RWPE2 (cell line): ENCODE results near the gene WDR46.

Source experiments
- ATAC-seq: fragments of 200-7000 bp; cut with Tn5 transposase; 3 replicates; pipeline ENCODE4 v1.9.1; 2021; ENCODE audit warnings: low read depth
- DNase-seq: peaks from one replicate; pipeline ENCODE4 v3.0.0-alpha.2; 2020; ENCODE audit warnings: low spot score
- H3K27ac ChIP-seq: fragments of 450-650 bp; 2 replicates; pipeline ENCODE4 v1.5.1; 2017; ENCODE audit warnings: mild to moderate bottlenecking; ENCODE audit not compliant: poor library complexity, severe bottlenecking
- H3K27me3 ChIP-seq: fragments of 250-450 bp; sonication (Bioruptor Pico); 2 replicates; pipeline ENCODE4 v1.5.1; 2021; ENCODE audit warnings: mild to moderate bottlenecking, moderate library complexity; ENCODE audit not compliant: insufficient read depth, poor library complexity, severe bottlenecking
- H3K36me3 ChIP-seq: fragments of 250-450 bp; sonication (Bioruptor Pico); 2 replicates; pipeline ENCODE4 v1.5.1; 2020; ENCODE audit warnings: low read depth, mild to moderate bottlenecking, moderate library complexity
- H3K4me1 ChIP-seq: fragments of 250-450 bp; sonication (Bioruptor Pico); 2 replicates; pipeline ENCODE4 v1.5.1; 2021; ENCODE audit warnings: mild to moderate bottlenecking, moderate library complexity; ENCODE audit not compliant: insufficient read depth, poor library complexity, severe bottlenecking
- H3K4me3 ChIP-seq: fragments of 250-450 bp; sonication (Bioruptor Pico); 2 replicates; pipeline ENCODE4 v1.5.1; 2021; ENCODE audit warnings: mild to moderate bottlenecking, moderate library complexity; ENCODE audit not compliant: severe bottlenecking
- H3K9me3 ChIP-seq: fragments of 250-450 bp; sonication (Bioruptor Pico); 2 replicates; pipeline ENCODE4 v1.5.1; 2021; ENCODE audit warnings: mild to moderate bottlenecking, moderate library complexity; ENCODE audit not compliant: severe bottlenecking
- TF ChIP-seq, protein P1 (sequence below): fragments of 450-650 bp; IDR thresholded peaks from one replicate; pipeline ENCODE4 v1.5.1; 2017; ENCODE audit warnings: mild to moderate bottlenecking, moderate library complexity; ENCODE audit not compliant: poor library complexity, severe bottlenecking

Gene WDR46, protein sequence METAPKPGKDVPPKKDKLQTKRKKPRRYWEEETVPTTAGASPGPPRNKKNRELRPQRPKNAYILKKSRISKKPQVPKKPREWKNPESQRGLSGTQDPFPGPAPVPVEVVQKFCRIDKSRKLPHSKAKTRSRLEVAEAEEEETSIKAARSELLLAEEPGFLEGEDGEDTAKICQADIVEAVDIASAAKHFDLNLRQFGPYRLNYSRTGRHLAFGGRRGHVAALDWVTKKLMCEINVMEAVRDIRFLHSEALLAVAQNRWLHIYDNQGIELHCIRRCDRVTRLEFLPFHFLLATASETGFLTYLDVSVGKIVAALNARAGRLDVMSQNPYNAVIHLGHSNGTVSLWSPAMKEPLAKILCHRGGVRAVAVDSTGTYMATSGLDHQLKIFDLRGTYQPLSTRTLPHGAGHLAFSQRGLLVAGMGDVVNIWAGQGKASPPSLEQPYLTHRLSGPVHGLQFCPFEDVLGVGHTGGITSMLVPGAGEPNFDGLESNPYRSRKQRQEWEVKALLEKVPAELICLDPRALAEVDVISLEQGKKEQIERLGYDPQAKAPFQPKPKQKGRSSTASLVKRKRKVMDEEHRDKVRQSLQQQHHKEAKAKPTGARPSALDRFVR

DNA sequence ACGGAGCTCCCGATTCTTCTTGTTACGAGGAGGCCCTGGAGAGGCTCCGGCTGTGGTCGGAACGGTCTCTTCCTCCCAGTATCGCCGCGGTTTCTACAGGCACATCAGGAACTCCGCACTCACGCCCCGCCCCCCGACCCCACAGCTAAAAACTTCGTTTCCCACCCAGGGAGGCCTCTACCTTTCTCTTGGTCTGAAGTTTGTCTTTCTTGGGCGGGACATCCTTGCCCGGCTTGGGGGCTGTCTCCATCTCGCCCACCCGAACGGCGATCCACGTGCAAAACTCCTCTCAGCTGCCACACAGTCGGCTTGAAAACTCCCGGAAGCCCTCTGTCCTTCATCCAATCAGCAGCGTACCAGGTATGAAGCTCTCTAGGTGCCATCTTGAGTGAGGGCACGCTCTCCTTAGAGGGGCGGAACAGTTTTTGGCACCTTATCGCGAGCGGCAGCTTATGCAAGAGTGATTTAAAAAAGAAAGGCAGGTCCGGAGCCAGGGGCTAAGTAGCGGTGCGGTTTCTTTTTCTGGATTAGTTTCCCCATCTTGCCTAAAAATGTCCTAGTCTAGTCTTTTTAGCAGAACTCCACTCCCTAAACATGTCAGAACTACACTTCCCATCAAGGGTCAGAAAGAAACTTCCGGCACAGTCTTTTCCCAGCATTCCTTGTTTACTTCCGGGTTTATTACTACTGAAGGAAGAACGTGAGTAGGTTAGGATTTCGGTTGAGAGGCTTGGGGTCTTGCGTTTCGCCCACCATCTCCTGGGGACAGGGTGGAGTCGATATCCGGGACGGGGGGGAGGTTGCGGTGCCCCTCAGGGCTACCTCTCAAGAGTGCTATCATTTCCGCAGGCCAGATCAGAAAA, at the start of gene WDR46, which contains the start of gene PFDN6:
TSS of gene WDR46 (minus strand) at position 319 of the 863 bp plus-strand sequence. CDS start at position 250, 69 bp downstream.
TSS of gene PFDN6 (plus strand) at position 681 of the 863 bp plus-strand sequence. CDS start 256 bp downstream, outside the sequence.
- ATAC-seq (peak; percentile 95), DNase-seq (no peak)
- Histone ChIP-seq H3K36me3 (peaks cover 59% of the 10 kb centered on the region), H3K4me1 (no peaks in the 10 kb centered on the region), H3K27ac (peak within 1 kb of the TSS; percentile 23), H3K9me3 (no peaks in the 10 kb centered on the region), H3K27me3 (no peaks in the 10 kb centered on the region), H3K4me3 (peak within 1 kb of the TSS; percentile 76)
- TF ChIP-seq, protein P1, sequence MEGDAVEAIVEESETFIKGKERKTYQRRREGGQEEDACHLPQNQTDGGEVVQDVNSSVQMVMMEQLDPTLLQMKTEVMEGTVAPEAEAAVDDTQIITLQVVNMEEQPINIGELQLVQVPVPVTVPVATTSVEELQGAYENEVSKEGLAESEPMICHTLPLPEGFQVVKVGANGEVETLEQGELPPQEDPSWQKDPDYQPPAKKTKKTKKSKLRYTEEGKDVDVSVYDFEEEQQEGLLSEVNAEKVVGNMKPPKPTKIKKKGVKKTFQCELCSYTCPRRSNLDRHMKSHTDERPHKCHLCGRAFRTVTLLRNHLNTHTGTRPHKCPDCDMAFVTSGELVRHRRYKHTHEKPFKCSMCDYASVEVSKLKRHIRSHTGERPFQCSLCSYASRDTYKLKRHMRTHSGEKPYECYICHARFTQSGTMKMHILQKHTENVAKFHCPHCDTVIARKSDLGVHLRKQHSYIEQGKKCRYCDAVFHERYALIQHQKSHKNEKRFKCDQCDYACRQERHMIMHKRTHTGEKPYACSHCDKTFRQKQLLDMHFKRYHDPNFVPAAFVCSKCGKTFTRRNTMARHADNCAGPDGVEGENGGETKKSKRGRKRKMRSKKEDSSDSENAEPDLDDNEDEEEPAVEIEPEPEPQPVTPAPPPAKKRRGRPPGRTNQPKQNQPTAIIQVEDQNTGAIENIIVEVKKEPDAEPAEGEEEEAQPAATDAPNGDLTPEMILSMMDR = no peak

DNA sequence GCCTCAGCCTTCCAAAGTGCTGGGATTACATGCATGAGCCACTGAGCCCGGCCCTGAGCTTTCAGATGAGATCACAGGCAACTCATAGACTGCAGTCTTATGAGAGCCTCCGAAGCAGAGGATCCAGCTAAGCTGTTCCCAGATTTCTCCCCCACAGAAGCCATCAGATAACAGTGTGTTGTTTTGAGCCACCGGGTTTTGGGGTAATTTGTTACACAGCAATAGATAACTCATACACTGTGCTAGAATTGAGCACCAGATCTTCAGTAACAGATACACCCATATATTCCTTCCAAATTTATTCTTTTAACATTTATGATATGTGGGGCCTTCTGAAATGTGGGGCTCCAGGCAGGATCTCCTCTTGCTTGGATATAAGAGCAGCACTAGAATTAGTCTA, 47.5 kb upstream of the WDR46 start:
- no peaks in the 10 kb centered on the region for H3K9me3 ChIP-seq
- no peak overlapping the region for H3K4me3 ChIP-seq
- no peaks in the 10 kb centered on the region for H3K4me1 ChIP-seq
- no peaks in the 10 kb centered on the region for H3K27me3 ChIP-seq
- TF ChIP-seq, protein P1 = no peak
- ATAC-seq (no peak), DNase-seq (no peak)
- H3K27ac ChIP-seq = no peak overlapping the region
- H3K36me3 ChIP-seq = no peaks in the 10 kb centered on the region

DNA sequence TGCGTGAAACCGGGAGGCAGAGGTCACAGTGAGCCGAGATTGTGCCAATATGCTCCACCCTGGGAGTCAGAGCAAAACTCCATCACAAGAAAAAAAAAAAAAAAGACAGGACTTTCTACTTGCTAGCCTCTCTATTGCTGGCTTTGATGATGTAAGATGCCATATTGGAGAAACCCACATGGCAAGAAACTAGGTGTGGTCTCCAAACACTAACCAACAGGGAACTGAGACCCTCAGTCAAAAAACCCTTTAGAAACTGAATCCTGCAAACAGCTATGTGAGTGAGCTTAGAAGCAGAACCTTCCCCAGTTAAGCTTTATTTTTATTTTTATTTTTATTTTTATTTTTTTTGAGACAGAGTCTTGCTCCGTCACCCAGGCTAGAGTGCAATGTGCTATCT, 46.9 kb upstream of the WDR46 start:
- ATAC-seq (no peak), DNase-seq (no peak)
- no peaks in the 10 kb centered on the region for H3K9me3 ChIP-seq
- H3K4me3 ChIP-seq = no peak overlapping the region
- H3K36me3 ChIP-seq = no peaks in the 10 kb centered on the region
- TF ChIP-seq, protein P1 = no peak
- no peaks in the 10 kb centered on the region for H3K4me1 ChIP-seq
- H3K27ac ChIP-seq = no peak overlapping the region
- H3K27me3 ChIP-seq = no peaks in the 10 kb centered on the region

DNA sequence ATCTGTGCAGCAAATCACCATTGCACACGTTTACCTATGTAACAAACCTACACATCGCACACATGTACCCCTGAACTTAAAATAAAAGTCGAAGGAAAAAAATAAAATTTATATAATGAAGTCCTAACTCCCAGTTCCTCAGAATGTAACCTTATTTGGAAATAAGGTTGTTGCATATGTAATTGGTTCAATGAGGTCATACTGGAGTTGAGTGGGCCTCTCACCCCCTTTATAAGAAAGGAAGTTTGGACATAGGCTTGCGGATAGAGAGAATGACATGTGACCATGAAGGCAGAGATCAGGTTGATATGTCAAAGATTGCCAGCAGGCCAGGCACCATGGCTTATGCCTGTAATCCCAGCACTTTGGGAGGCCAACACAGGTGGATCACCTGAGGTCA, 44.6 kb upstream of the WDR46 start:
- Histone ChIP-seq H3K4me3 (no peak overlapping the region), H3K9me3 (no peaks in the 10 kb centered on the region), H3K27ac (no peak overlapping the region), H3K4me1 (no peaks in the 10 kb centered on the region), H3K36me3 (no peaks in the 10 kb centered on the region), H3K27me3 (no peaks in the 10 kb centered on the region)
- no peak for DNase-seq
- TF ChIP-seq, protein P1 = no peak
- ATAC-seq = no peak
